GM23248 (cell line): ENCODE results near the gene CCDC70.

Experiments used
- EZH2 ChIP-seq: fragments of 200-600 bp; sonication (generic); IDR thresholded peaks from 2 replicates; pipeline ENCODE4 v1.6.1; 2018; ENCODE audit warnings: antibody characterized with exemption, mild to moderate bottlenecking; ENCODE audit not compliant: insufficient read depth, poor library complexity, severe bottlenecking
- EZH2phosphoT487 ChIP-seq: fragments of 200-600 bp; sonication (generic); IDR thresholded peaks from 2 replicates; pipeline ENCODE4 v1.6.1; 2018; ENCODE audit warnings: antibody characterized with exemption, moderate library complexity, mild to moderate bottlenecking, low read depth; ENCODE audit not compliant: insufficient read depth

DNA sequence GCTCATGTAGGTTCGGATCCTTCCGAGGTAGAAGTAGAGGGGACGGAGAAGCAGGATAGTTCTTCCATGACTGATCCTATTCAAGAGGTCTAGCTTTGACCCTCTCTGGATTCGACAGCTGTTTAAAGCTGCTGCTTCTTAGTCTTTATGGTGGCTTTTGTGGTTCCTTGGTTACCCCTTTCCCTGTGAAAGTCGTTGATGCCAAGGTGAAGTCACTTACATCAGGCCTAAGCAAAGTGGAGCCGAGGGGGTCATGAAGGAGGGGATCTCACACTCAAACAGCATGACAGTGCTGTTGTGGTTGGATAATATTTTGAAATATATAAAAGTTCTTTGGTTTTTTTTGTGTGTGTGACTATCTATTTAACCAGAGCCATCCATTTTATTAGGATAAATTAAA lies 8.1 kb downstream of the CCDC70 start:
- TF ChIP-seq EZH2 (no peak), EZH2phosphoT487 (no peak)
